HEK293 (cell line): Measurements from ENCODE around the gene CKS2.
"Not testable (repeated sequence)": the region's sequence is repeated elsewhere in the genome, so short reads cannot be mapped to it uniquely, and the experiment has no call there.

ENCODE experiments used
- ZNF76 ChIP-seq: fragments of 450-650 bp; formaldehyde crosslinking; IDR thresholded peaks from 2 replicates; pipeline ENCODE4; 2016; ENCODE audit warnings: low read depth, missing biosample characterization, missing genetic modification characterization, borderline replicate concordance
- TF ChIP-seq, protein P1 (sequence below): fragments of 450-650 bp; formaldehyde crosslinking; IDR thresholded peaks from 2 replicates; pipeline ENCODE4 v1.5.1; 2016; ENCODE audit warnings: missing biosample characterization, missing genetic modification characterization

DNA sequence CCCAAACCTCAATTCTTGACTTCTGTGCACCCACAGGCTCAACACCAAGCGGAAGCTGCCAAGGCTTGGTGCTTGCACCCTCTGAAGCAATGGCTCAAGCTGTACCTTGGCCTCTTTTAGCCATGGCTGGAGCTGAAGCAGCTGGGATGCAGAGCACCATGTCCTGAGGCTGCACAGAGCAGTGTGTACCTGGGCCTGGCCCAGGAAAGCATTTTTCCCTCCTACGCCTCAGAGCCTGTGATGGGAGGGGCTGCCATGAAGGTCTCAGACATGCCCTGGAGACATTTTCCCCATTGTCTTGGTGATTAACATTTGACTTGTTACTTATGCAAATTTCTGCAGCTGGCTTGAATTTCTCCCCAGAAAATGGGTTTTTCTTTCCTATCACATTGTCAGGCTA is 35.0 kb upstream of the CKS2 start:
- TF ChIP-seq ZNF76 (tag by site-specific recombination): not testable (repeated sequence)
- TF ChIP-seq, protein P1, sequence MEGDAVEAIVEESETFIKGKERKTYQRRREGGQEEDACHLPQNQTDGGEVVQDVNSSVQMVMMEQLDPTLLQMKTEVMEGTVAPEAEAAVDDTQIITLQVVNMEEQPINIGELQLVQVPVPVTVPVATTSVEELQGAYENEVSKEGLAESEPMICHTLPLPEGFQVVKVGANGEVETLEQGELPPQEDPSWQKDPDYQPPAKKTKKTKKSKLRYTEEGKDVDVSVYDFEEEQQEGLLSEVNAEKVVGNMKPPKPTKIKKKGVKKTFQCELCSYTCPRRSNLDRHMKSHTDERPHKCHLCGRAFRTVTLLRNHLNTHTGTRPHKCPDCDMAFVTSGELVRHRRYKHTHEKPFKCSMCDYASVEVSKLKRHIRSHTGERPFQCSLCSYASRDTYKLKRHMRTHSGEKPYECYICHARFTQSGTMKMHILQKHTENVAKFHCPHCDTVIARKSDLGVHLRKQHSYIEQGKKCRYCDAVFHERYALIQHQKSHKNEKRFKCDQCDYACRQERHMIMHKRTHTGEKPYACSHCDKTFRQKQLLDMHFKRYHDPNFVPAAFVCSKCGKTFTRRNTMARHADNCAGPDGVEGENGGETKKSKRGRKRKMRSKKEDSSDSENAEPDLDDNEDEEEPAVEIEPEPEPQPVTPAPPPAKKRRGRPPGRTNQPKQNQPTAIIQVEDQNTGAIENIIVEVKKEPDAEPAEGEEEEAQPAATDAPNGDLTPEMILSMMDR (tag by site-specific recombination): not testable (repeated sequence)
